Caki2 (cell line): Measurements from ENCODE around the gene CFL1. TPM values are rescaled to one million over a fixed set of nuclear protein-coding genes. Genes with fewer than 3 reads are reported as not detected.

Experiments used
- DNase-seq: peaks from one replicate; pipeline ENCODE4 v3.0.0-alpha.2; 2015; ENCODE audit warnings: low read depth
- in situ Hi-C: cut with HindIII; loops from 2 replicates; pipeline ENCODE4 v1.10.0; 2016; ENCODE audit warnings: low sequenced_read_pairs, low pct_unique_long_range_greater_than_20kb, mixed read lengths
- total RNA-seq: library from RNA; depleted of rRNA; stranded (reverse); fragments of >200 nt; shearing (Covaris generic); gene quantifications from 2 replicates; pipeline ENCODE4 v1.2.3, GENCODE V29; 2014; ENCODE audit warnings: low replicate concordance

The CFL1 gene
- total RNA-seq, 1 experiment from 2014 or later: 1,200 TPM

DNA sequence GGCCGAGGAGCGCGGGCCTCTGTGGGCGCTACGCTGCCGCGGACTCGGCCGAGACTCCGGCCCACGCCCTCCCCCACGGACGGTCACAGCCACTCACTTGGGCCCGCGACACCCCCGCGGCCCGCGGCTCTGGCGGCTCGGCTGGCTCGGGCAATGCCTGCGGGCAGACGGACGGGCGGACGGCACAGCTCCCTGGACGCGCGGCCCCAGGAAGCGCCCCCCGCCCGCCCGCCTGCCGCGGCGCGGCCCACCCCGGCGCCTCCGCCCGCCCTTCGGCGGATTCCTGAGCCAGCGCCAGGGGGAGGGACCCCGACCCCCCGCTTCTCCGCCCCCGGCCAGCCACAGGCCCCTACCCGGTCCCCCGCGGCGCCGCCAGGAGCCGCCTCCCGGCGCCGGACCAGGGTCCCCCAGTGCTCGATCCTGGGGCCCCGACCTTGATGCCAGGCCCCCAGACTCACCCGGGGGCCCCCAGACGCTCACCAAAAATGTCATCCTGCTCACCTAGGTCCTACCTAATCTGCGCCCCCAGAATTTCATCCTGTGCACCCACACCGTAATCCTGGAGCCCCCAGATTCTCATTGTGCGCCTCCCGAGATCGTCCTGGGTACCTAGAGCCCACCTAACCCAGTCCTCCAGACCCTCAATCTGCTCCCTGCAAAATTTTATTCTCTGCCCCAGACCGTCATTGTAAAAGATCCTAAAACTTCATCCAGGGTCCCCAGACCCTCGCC is 14.8 kb upstream of the CFL1 start, which contains the start of gene EFEMP2:
EFEMP2 (minus strand) TSS at position 215 of the 732 bp plus-strand sequence. CDS start 446 bp downstream, outside the sequence.
- in situ Hi-C loops: no loop called here
- DNase-seq: no peak

- in situ Hi-C loops: no loop called here
- no peak for DNase-seq
Observed at GRCh38 chr11:65871811-65872548, 14.0 kb upstream of the CFL1 start.

DNA sequence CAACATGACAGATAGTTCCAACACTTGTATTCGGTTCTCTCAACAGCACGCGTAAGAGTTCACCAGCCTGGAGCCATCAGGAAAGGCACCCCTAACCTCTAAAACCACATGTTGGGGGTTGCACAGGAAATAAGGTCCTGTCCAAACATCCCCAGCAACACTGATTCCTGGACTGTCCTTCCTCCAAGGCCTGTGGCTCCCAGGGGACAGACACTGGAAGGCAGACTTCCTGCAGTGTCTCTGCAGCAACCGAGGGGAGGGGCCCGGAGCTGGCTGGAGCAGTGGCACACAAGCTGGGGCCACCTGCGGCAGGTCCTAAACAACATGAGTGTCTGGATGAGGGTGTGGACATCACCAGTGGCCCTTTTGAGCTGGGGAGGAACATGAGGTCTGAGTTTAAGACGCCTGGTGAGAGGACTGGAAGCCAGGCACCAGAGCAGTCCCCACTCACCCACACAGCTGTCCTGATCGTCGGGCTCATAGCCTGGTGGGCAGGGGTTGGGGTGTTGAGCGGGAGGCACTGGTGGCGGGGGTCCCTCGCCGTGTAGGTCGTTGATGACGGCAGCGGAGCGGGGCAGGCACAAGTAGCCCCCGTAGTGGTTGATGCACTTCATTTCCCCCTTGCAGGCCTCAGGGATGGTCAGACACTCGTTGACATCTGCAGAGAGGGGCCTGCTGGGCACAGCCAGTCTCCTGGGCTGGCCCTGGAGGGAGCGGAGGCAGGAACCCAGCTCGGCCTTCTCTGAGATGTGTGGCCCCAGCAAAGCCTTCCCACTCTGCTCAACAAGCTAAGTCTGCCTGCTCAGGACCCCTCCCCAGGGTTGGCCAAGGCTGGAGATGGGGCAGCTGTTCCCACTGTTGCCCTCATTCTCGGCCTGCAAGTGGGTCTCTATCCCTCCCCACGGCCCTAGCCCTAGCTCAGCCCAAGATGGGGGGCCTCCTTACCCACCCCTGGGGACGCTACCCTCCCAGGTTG is 13.0 kb upstream of the CFL1 start:
- no peak for DNase-seq
- in situ Hi-C loops: no loop called here

- no peak for DNase-seq
- in situ Hi-C loops: no loop called here
Observed at GRCh38 chr11:65870307-65870658, 12.3 kb upstream of the CFL1 start.

- in situ Hi-C loops: no loop called here
- DNase-seq: no peak
Observed at GRCh38 chr11:65869643-65870306, 11.8 kb upstream of the CFL1 start.

- in situ Hi-C loops: no loop called here
Observed at GRCh38 chr11:65868907-65869306, 10.9 kb upstream of the CFL1 start.

GRCh38 chr11:65868076-65868667 is 10.2 kb upstream of the CFL1 start:
- in situ Hi-C loops: no loop called here
- no peak for DNase-seq

More at GRCh38 chr11:65868907-65869306, 10.9 kb upstream of the CFL1 start:
- DNase-seq: no peak

DNA sequence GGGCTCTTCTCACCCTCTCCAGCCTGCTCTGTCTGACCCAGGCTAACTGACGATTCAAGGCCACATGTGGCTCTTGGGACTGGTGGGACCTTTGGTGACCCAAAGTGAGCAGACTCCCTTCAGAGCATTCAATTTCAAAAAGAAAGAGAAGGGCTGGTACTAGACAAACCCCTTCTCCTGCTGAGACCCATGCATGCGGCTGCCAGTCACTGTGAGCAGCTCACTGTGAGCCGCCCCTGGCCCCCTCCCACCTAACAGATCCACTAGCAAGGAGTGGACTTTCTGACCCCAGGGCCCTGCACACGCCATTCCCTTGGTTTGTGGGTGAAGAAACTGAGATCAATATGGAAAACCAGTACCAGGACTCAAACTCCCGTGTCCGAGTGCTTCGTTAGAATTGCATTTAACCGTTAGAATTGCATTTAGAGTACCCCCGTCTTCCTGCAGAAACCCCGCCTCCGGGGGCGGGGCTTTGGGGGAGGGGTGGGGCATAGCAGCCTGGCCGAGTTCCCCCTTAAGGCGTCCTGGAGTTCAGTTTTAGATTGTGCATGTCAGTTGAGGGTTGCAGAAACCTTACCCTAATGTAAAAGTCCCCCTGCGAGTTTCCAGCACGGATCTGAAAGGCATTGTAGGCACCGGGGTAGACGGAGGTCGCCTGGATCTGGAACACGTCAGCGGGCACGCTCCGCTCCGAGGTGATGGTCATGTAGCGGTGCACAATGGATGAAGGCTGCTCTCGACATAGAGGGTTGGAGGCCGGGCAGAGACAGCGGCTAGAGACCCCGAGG is 9.5 kb upstream of the CFL1 start:
- in situ Hi-C loops: no loop called here
- no peak for DNase-seq

- in situ Hi-C loops: no loop called here
- DNase-seq: no peak
Observed at GRCh38 chr11:65866509-65867283, 8.7 kb upstream of the CFL1 start.

- in situ Hi-C loops: no loop called here
- no peak for DNase-seq
Observed at GRCh38 chr11:65865550-65866172, 7.7 kb upstream of the CFL1 start.

- in situ Hi-C loops: no loop called here
- no peak for DNase-seq
Observed at GRCh38 chr11:65864706-65865471, 6.9 kb upstream of the CFL1 start.

- no peak for DNase-seq
- in situ Hi-C loops: no loop called here
Observed at GRCh38 chr11:65863889-65864705, 6.1 kb upstream of the CFL1 start.

- in situ Hi-C loops: no loop called here
- DNase-seq: no peak
Observed at GRCh38 chr11:65862941-65863888, 5.2 kb upstream of the CFL1 start.
